ENCODE measurements around the gene IYD. TPM values are rescaled to one million over a fixed set of nuclear protein-coding genes. Genes with fewer than 3 reads are reported as not detected.

IYD gene
- total and polyA plus RNA-seq, 8 donors, result 0.09 to 0.75 (median 0.16) TPM; not detected in 1

DNA sequence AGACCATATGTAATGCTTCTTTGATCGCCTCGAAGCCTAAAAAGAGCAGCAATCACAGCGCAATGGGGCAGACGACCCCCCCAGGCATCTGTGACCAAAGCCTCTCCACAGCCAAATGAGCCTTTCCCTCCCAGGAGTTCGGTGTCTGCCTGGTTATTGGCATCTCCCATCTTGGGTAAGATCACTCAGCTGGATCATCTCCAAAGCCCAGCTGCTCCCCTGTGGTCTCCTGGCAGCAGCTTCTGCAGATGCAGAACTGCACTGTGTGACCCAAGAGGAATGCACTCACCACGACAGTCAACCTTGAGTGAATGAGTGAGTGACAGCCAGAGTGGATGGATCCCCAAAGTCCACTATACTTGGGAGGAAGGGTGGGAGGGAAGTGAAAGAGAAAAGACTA is 44.8 kb upstream of the IYD start:
- no peaks in the 10 kb centered on the region for H3K36me3 ChIP-seq
- intact Hi-C loops (cut with DNase I), result no loop called here
- ATAC-seq, result no peak
- no peaks in the 10 kb centered on the region for H3K9me3 ChIP-seq
- 88% methylated on average over 6 of the region's 6 CpGs for WGBS, 2 donors
- TF ChIP-seq, protein P1, sequence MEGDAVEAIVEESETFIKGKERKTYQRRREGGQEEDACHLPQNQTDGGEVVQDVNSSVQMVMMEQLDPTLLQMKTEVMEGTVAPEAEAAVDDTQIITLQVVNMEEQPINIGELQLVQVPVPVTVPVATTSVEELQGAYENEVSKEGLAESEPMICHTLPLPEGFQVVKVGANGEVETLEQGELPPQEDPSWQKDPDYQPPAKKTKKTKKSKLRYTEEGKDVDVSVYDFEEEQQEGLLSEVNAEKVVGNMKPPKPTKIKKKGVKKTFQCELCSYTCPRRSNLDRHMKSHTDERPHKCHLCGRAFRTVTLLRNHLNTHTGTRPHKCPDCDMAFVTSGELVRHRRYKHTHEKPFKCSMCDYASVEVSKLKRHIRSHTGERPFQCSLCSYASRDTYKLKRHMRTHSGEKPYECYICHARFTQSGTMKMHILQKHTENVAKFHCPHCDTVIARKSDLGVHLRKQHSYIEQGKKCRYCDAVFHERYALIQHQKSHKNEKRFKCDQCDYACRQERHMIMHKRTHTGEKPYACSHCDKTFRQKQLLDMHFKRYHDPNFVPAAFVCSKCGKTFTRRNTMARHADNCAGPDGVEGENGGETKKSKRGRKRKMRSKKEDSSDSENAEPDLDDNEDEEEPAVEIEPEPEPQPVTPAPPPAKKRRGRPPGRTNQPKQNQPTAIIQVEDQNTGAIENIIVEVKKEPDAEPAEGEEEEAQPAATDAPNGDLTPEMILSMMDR (IDR thresholded peaks at IDR 0.05), result no peak
- H3K4me1 ChIP-seq, result no peaks in the 10 kb centered on the region
- H3K27ac ChIP-seq, result no peak overlapping the region
- no peak for DNase-seq
- no peak overlapping the region for H3K4me3 ChIP-seq
- no peaks in the 10 kb centered on the region for H3K27me3 ChIP-seq
- no peak for FAIRE-seq

DNA sequence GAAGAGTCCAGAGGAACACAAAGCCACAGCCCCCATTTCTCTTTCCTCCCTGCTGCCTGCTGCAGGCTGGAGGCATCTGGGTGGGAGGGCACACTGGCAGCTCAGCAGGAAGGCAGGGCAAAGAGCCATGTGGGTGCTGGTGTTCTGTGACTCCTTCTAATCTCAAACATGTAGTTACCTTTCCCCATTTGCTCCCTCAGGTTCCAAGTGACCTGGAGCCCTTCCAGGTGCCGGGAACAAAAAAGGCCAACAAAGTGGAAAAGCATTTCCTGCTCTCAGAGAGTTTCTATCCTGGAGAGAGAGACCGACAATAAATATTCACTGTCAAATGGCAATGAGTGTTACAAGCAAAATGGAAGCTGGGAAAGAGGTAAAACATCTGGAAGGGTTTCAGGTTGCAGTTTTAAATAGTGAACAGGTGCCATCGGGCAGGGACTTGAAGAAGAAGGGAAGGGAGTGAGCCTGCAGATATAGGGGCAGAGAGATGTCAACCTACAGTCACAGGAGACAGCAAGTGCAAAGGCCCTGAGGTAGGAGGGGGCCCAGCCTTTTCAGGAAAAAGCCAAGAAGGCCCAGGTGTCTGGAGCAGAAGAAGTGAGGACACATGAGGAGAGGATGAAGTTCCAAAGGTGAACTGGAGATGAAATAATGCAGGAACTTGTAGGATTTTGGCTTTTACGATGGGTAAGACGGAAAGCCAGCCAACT is 43.6 kb upstream of the IYD start:
- Histone ChIP-seq H3K27me3 (no peaks in the 10 kb centered on the region), H3K36me3 (no peaks in the 10 kb centered on the region), H3K9me3 (no peaks in the 10 kb centered on the region), H3K4me3 (no peak overlapping the region), H3K27ac (no peak overlapping the region), H3K4me1 (no peaks in the 10 kb centered on the region)
- TF ChIP-seq, protein P1 (IDR thresholded peaks at IDR 0.05), result no peak
- FAIRE-seq, result no peak
- no peak for DNase-seq
- intact Hi-C loops (cut with DNase I), result no loop called here
- no peak for ATAC-seq
- WGBS, 2 donors, result 73 to 79% methylated on average over 5 of the region's 5 CpGs

DNA sequence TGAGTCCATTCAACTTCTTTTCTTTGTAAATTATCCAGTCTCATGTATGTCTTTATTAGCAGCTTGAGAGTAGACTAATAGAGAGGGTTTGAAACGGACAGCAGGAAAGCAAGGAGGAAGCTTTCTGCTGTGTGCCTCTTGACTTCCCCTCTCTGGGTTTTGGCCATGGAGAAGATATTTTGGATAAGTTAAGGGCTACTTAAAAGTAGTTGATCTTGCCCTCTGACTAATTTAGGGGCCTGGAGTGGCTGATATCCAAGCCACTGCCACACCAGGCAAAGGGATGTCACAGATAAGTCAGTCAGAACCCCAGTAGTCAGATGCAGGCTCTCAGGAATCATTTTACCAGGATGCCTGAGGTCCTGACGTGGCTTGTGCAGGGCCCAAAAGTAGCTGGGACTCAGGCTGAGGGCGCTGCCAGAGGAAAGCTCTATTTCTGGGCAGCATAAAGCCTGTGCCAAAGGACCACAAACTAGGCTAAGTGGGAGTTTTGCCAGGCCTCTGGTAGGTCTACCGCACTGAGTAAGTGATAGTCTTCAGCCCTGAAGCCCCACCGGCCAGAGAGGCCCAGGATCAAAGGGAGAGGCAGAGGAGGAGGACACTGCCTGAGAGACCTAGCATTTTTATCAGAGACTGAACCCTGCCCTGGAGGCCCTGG is 41.6 kb upstream of the IYD start:
- Histone ChIP-seq H3K4me3 (no peak overlapping the region), H3K4me1 (no peaks in the 10 kb centered on the region), H3K27me3 (no peaks in the 10 kb centered on the region), H3K36me3 (no peaks in the 10 kb centered on the region), H3K27ac (no peak overlapping the region), H3K9me3 (no peaks in the 10 kb centered on the region)
- 81 to 84% methylated on average over 5 of the region's 5 CpGs for WGBS, 2 donors
- FAIRE-seq, result no peak
- TF ChIP-seq, protein P1 (IDR thresholded peaks at IDR 0.05), result no peak
- intact Hi-C loops (cut with DNase I), result no loop called here
- no peak for DNase-seq
- no peak for ATAC-seq

DNA sequence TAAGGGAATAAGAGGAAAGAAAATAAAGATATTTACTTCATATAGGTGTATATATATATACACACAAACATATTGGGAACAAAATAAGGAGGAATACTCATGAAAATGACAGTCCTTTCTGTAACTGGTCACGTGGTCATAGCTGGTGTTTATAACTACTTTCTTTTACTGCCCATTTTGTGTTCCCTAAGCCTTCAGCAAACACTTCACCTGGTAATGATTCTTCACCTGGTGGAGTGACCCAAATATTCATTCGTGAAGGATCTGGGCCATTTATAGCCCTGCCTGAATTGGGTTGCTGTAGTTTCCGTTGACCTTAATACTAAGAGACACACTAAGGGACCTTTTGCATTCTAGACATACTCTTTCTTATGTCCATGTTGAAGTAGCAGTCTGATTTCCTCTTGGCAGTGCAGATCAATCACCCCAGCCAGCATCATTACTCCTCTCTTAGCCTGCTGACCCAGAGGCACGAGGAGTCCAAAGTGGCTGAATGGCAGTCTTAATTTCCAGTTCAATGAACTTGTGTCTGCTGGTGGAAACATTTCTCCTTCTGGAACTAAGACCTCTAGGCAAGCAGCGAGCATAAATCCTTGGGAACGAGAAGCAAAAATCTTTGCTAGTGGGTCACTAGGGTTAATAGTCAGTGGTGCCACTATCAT is 39.9 kb upstream of the IYD start:
- intact Hi-C loops (cut with DNase I), result no loop called here
- 76 to 79% methylated on average over 6 of the region's 6 CpGs for WGBS, 2 donors
- H3K36me3 ChIP-seq, result no peaks in the 10 kb centered on the region
- no peaks in the 10 kb centered on the region for H3K27me3 ChIP-seq
- no peak overlapping the region for H3K4me3 ChIP-seq
- H3K27ac ChIP-seq, result no peak overlapping the region
- no peaks in the 10 kb centered on the region for H3K9me3 ChIP-seq
- no peak for ATAC-seq
- H3K4me1 ChIP-seq, result no peaks in the 10 kb centered on the region
- TF ChIP-seq, protein P1 (IDR thresholded peaks at IDR 0.05), result no peak
- no peak for DNase-seq
- no peak for FAIRE-seq
